Prostate gland (tissue), 2 donors: ENCODE data around the gene NRXN2.

ENCODE experiments used
- CTCF ChIP-seq, 4 experiments: fragments of 200-600 bp in 2 of 4; fragments of 450-650 bp in 2 of 4; sonication (generic) in 2 of 4; IDR thresholded peaks; 1 replicate in 3 of 4; 2 replicates in 1 of 4; pipeline ENCODE4 v1.5.1; 2016 to 2019; ENCODE audit warnings: antibody characterized with exemption in 4 of 4, mild to moderate bottlenecking in 2 of 4, moderate library complexity in 2 of 4
- POLR2A ChIP-seq: fragments of 450-650 bp; IDR thresholded peaks from one replicate; pipeline ENCODE4 v1.6.1; 2016; ENCODE audit warnings: antibody characterized with exemption, mild to moderate bottlenecking
- POLR2AphosphoS5 ChIP-seq: sonication (generic); formaldehyde crosslinking; IDR thresholded peaks from one replicate; pipeline ENCODE4 v1.6.1; 2017; ENCODE audit warnings: antibody characterized with exemption

GRCh38 chr11:64747961-64748665 lies 25.1 kb upstream of the NRXN2 start:
- TF ChIP-seq CTCF (IDR thresholded peaks at IDR 0.05) = no peak
- no peak for TF ChIP-seq POLR2AphosphoS5
- TF ChIP-seq POLR2A = no peak
